Astrocyte (in vitro differentiated cells and primary cell): ENCODE data around the gene PTPMT1. TPM values are rescaled to one million over a fixed set of nuclear protein-coding genes. Genes with fewer than 3 reads are reported as not detected.
"Not testable (repeated sequence)": the region's sequence is repeated elsewhere in the genome, so short reads cannot be mapped to it uniquely, and the experiment has no call there.

Experiments
- DNase-seq: peaks from one replicate; pipeline ENCODE4 v3.0.0-alpha.2; 2010; ENCODE audit warnings: low read depth
- FAIRE-seq: peaks from 2 replicates; lab custom pipeline; 2011; peaks lifted over from hg19 to GRCh38; lab: Jason Lieb, UNC
- H2AFZ ChIP-seq: 2 replicates; pipeline ENCODE4 v1.6.0; 2012; ENCODE audit warnings: low read depth, low read length, inconsistent platforms
- H3K27ac ChIP-seq: 2 replicates; pipeline ENCODE4 v1.5.1; 2011; ENCODE audit warnings: low read depth, low read length, inconsistent platforms
- H3K27me3 ChIP-seq: 2 replicates; pipeline ENCODE4 v1.6.0; 2011; ENCODE audit warnings: low read length, inconsistent platforms; ENCODE audit not compliant: insufficient read depth
- H3K36me3 ChIP-seq: 2 replicates; pipeline ENCODE4 v1.5.1; 2011; ENCODE audit warnings: low read length, inconsistent platforms; ENCODE audit not compliant: insufficient read depth
- H3K4me1 ChIP-seq: 2 replicates; pipeline ENCODE4 v1.5.1; 2011; ENCODE audit warnings: low read length, inconsistent platforms; ENCODE audit not compliant: insufficient read depth
- H3K4me2 ChIP-seq: 2 replicates; pipeline ENCODE4 v1.6.0; 2012; ENCODE audit warnings: low read length, inconsistent platforms
- H3K4me3 ChIP-seq: 2 replicates; pipeline ENCODE4 v1.5.1; 2011; ENCODE audit warnings: low read depth, mild to moderate bottlenecking, low read length, inconsistent platforms; ENCODE audit not compliant: insufficient read depth
- H3K79me2 ChIP-seq: 2 replicates; pipeline ENCODE4 v1.6.0; 2012; ENCODE audit warnings: mild to moderate bottlenecking, low read length, inconsistent platforms; ENCODE audit not compliant: insufficient read depth
- H3K9ac ChIP-seq: 2 replicates; pipeline ENCODE4 v1.6.0; 2012; ENCODE audit warnings: mild to moderate bottlenecking, low read length, inconsistent platforms
- H3K9me3 ChIP-seq: 2 replicates; pipeline ENCODE4 v1.5.1; 2012; ENCODE audit warnings: low read depth, mild to moderate bottlenecking, low read length, inconsistent platforms; ENCODE audit not compliant: insufficient read depth
- H4K20me1 ChIP-seq: 2 replicates; pipeline ENCODE4 v1.6.0; 2012; ENCODE audit warnings: low read length, inconsistent platforms; ENCODE audit not compliant: insufficient read depth
- H3K27ac Mint-ChIP-seq: one replicate; pipeline ENCODE4 v1.8.0; 2021; ENCODE audit warnings: mild to moderate bottlenecking, mixed read lengths; ENCODE audit not compliant: unreplicated experiment
- H3K27me3 Mint-ChIP-seq: one replicate; pipeline ENCODE4 v1.8.0; 2021; ENCODE audit warnings: low read depth, mixed read lengths; ENCODE audit not compliant: unreplicated experiment
- H3K36me3 Mint-ChIP-seq: one replicate; pipeline ENCODE4 v1.8.0; 2021; ENCODE audit warnings: low read depth, mixed read lengths; ENCODE audit not compliant: unreplicated experiment
- H3K4me1 Mint-ChIP-seq: one replicate; pipeline ENCODE4 v1.8.0; 2021; ENCODE audit warnings: low read depth, mixed read lengths; ENCODE audit not compliant: unreplicated experiment
- H3K4me3 Mint-ChIP-seq: one replicate; pipeline ENCODE4 v1.8.0; 2021; ENCODE audit warnings: mild to moderate bottlenecking, moderate library complexity, mixed read lengths; ENCODE audit not compliant: unreplicated experiment
- H3K9me3 Mint-ChIP-seq: one replicate; pipeline ENCODE4 v1.8.0; 2021; ENCODE audit warnings: mild to moderate bottlenecking, mixed read lengths; ENCODE audit not compliant: unreplicated experiment
- EZH2 ChIP-seq: IDR thresholded peaks from 2 replicates; pipeline ENCODE4 v1.6.1; 2012; ENCODE audit warnings: mild to moderate bottlenecking, low read length, inconsistent platforms; ENCODE audit not compliant: insufficient read depth
- total RNA-seq: library from RNA; stranded (reverse); gene quantifications from 2 replicates; pipeline ENCODE4 v1.2.1, GENCODE V29; 2021
- TF ChIP-seq, protein P1 (sequence below): IDR thresholded peaks from 2 replicates; pipeline ENCODE4 v1.5.1; 2011; ENCODE audit warnings: low read depth, mild to moderate bottlenecking, inconsistent platforms, low read length, moderate library complexity; ENCODE audit not compliant: insufficient read depth

PTPMT1 gene
- total RNA-seq, 1 donor from 2014 or later: 32.4 TPM

DNA sequence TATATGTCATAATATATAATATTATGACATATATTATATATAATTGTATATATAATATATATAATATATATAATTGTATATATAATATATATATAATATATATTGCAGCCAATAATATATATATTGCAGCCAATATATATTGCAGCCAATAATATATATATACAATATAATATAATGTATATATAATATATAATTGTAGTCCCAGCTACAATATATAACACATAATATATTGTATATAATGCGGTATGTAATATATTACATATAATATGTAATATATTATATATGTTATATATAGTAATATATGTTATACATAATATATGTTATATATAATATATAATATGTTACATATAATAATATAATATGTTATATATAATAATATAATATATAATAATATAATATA is 6.7 kb upstream of the PTPMT1 start:
- Mint-ChIP-seq H3K4me1 (no peaks in the 10 kb centered on the region), H3K4me3 (no peak overlapping the region), H3K9me3 (no peaks in the 10 kb centered on the region), H3K36me3 (no peaks in the 10 kb centered on the region), H3K27ac (no peak overlapping the region), H3K27me3 (no peaks in the 10 kb centered on the region)
- Histone ChIP-seq H3K27ac (no peak overlapping the region), H3K9me3 (no peaks in the 10 kb centered on the region), H3K4me2 (no peak overlapping the region), H3K79me2 (no peaks in the 10 kb centered on the region), H3K9ac (no peak overlapping the region), H3K36me3 (no peaks in the 10 kb centered on the region), H2AFZ (no peak overlapping the region), H3K27me3 (no peaks in the 10 kb centered on the region), H4K20me1 (no peaks in the 10 kb centered on the region), H3K4me3 (no peak overlapping the region), H3K4me1 (no peaks in the 10 kb centered on the region)
- no peak for TF ChIP-seq EZH2
- TF ChIP-seq, protein P1, sequence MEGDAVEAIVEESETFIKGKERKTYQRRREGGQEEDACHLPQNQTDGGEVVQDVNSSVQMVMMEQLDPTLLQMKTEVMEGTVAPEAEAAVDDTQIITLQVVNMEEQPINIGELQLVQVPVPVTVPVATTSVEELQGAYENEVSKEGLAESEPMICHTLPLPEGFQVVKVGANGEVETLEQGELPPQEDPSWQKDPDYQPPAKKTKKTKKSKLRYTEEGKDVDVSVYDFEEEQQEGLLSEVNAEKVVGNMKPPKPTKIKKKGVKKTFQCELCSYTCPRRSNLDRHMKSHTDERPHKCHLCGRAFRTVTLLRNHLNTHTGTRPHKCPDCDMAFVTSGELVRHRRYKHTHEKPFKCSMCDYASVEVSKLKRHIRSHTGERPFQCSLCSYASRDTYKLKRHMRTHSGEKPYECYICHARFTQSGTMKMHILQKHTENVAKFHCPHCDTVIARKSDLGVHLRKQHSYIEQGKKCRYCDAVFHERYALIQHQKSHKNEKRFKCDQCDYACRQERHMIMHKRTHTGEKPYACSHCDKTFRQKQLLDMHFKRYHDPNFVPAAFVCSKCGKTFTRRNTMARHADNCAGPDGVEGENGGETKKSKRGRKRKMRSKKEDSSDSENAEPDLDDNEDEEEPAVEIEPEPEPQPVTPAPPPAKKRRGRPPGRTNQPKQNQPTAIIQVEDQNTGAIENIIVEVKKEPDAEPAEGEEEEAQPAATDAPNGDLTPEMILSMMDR: no peak
- DNase-seq: no peak
- FAIRE-seq: no peak

GRCh38 chr11:47560426-47560825 is 5.0 kb upstream of the PTPMT1 start:
- Histone ChIP-seq H2AFZ (no peak overlapping the region), H3K79me2 (peaks cover 7% of the 10 kb centered on the region), H3K9me3 (no peaks in the 10 kb centered on the region), H3K27me3 (no peaks in the 10 kb centered on the region), H3K4me3 (no peak overlapping the region), H3K36me3 (no peaks in the 10 kb centered on the region), H3K4me1 (peaks cover 7% of the 10 kb centered on the region), H3K4me2 (no peak overlapping the region), H3K27ac (no peak overlapping the region), H3K9ac (no peak overlapping the region), H4K20me1 (no peaks in the 10 kb centered on the region)
- no peaks in the 10 kb centered on the region for H3K27me3 Mint-ChIP-seq
- H3K36me3 Mint-ChIP-seq: no peaks in the 10 kb centered on the region
- FAIRE-seq: no peak
- no peaks in the 10 kb centered on the region for H3K4me1 Mint-ChIP-seq
- no peak overlapping the region for H3K27ac Mint-ChIP-seq
- no peak for DNase-seq
- H3K4me3 Mint-ChIP-seq: no peak overlapping the region
- TF ChIP-seq, protein P1: no peak
- no peak for TF ChIP-seq EZH2
- no peaks in the 10 kb centered on the region for H3K9me3 Mint-ChIP-seq

DNA sequence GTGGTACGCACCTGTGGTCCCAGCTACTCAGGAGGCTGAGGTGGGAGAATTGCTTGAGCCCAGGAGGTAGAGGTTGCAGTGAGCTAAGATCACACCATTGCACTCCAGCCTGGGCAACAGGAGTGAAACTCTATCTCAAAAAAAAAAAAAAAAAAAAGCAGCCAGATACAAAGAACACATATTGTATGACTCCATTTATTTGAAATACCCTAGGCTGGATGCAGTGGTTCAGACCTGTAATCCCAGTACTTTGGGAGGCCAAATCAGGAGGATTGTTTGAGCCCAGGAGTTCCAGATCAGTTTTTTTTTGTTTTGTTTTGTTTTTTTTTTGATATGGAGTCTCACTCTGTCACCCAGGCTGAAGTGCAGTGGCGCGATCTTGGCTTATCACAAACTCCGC is 3.0 kb upstream of the PTPMT1 start:
- H3K36me3 Mint-ChIP-seq, H3K36me3 ChIP-seq, H3K27me3 ChIP-seq, H3K9ac ChIP-seq, H3K27ac Mint-ChIP-seq, H3K27me3 Mint-ChIP-seq, H3K9me3 ChIP-seq, H3K4me1 ChIP-seq, H3K4me1 Mint-ChIP-seq, FAIRE-seq, H3K27ac ChIP-seq, H3K4me3 Mint-ChIP-seq, H3K4me3 ChIP-seq, H2AFZ ChIP-seq, H4K20me1 ChIP-seq, H3K9me3 Mint-ChIP-seq, H3K4me2 ChIP-seq, DNase-seq: not testable (repeated sequence)
- peaks cover 23% of the 10 kb centered on the region for H3K79me2 ChIP-seq

- not testable (repeated sequence) for H3K4me3 ChIP-seq, H3K27me3 ChIP-seq, H4K20me1 ChIP-seq, H3K36me3 ChIP-seq, H3K36me3 Mint-ChIP-seq, H3K4me1 Mint-ChIP-seq, H3K4me1 ChIP-seq, H2AFZ ChIP-seq, H3K27ac Mint-ChIP-seq, H3K27me3 Mint-ChIP-seq, H3K9me3 Mint-ChIP-seq, DNase-seq, H3K9ac ChIP-seq, FAIRE-seq, H3K9me3 ChIP-seq, H3K27ac ChIP-seq
- H3K79me2 ChIP-seq: peaks cover 35% of the 10 kb centered on the region
- peak overlapping the region; percentile 8 for H3K4me2 ChIP-seq
- peak overlapping the region; percentile 57 for H3K4me3 Mint-ChIP-seq
Measured at GRCh38 chr11:47564366-47564765, 1.0 kb upstream of the PTPMT1 start.
